Activated CD8-positive, alpha-beta memory T cell treated with anti-CD3 and anti-CD28 coated beads for 36 hours (primary cell): ENCODE results near the gene TTC8. TPM values are rescaled to one million over a fixed set of nuclear protein-coding genes. Genes with fewer than 3 reads are reported as not detected.

Experiments used
- CTCF ChIA-PET: fragments of 350-600 bp; sonication (Branson Sonifier 250); formaldehyde crosslinking; loops from one replicate; lab custom pipeline; 2021; ENCODE audit warnings: antibody characterized with exemption; lab: Charles Lee
- POLR2A ChIA-PET: fragments of 350-600 bp; sonication (Branson Sonifier 250); formaldehyde crosslinking; loops from one replicate; lab custom pipeline; 2021; ENCODE audit warnings: antibody characterized with exemption; lab: Charles Lee
- total RNA-seq, 2 experiments: library from RNA; stranded (reverse); gene quantifications; one replicate each; pipeline ENCODE4 v1.2.3, GENCODE V29; 2021

Gene TTC8
- total RNA-seq, 2 experiments from 2014 or later, result 7.1 to 7.4 TPM

- POLR2A ChIA-PET, result no interaction called here
Observed at GRCh38 chr14:88910386-88910785, 85.9 kb downstream of the TTC8 start.

GRCh38 chr14:88911809-88912208 is 87.4 kb downstream of the TTC8 start:
- POLR2A ChIA-PET, result no interaction called here

More at GRCh38 chr14:88910386-88910785, 85.9 kb downstream of the TTC8 start:
- CTCF ChIA-PET, result no interaction called here

GRCh38 chr14:88914956-88915355 is 90.5 kb downstream of the TTC8 start:
- POLR2A ChIA-PET, result no interaction called here

More at GRCh38 chr14:88911809-88912208, 87.4 kb downstream of the TTC8 start:
- CTCF ChIA-PET, result interaction anchor here (0.6 kb wide), 1 partner anchor 1061 kb away, joined by 3 read pairs; no protein-coding TSS in a partner anchor

GRCh38 chr14:88919502-88919901 is 95.1 kb downstream of the TTC8 start:
- ChIA-PET CTCF (no interaction called here), POLR2A (no interaction called here)

More at GRCh38 chr14:88914956-88915355, 90.5 kb downstream of the TTC8 start:
- CTCF ChIA-PET, result no interaction called here

Other genes starting within 250 kb of the TTC8 start
- 1 to 10 TPM; 3.8 to 3.9 TPM for gene EML5, start 31.7 kb upstream of the TTC8 start, total RNA-seq